GM12875 (cell line): ENCODE data around the gene DDHD1.

Experiments
- H3K4me3 ChIP-seq: one replicate; pipeline ENCODE4 v1.5.1; 2011; ENCODE audit warnings: low read depth, low read length, control low read depth
- TF ChIP-seq, protein P1 (sequence below): IDR thresholded peaks from 2 replicates; pipeline ENCODE4 v1.5.1; 2011; ENCODE audit warnings: low read depth, mild to moderate bottlenecking, control low read depth, inconsistent platforms, low read length, moderate library complexity, borderline replicate concordance; ENCODE audit not compliant: insufficient read depth

DDHD1 gene

DNA sequence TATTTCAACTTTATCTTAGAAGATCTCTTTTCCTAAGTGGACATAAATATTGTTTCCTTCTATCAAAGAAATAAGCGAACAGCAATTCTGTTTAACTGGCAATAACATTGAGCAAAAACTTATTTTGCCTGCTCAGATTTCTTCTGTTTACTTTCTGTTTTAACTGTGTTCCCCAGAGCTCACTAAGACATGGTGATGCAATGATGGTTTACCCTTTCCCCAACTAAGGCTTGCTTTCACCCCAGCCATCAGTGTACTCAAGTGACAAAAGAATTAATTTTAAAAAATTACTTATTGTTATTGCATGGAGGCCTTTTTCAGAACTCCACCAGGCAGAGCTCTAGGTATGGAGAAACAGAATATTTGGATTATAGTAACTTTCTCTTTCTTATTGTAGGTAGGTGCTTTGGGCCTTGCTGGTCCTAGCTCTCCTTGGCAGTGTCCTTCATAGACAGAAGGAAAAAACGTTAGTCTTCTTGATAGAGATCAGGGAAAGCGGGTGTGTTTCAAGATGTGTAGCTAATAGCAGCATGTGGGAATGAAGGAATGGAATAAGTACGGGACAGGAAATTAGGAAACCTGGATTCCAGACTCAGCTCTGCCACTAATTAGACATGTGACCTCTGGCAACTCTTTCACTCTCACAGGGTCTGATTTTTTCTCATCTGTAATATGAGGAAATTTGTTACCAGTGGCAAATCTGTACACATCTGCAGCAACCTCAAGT, 14.6 kb upstream of the DDHD1 start:
- H3K4me3 ChIP-seq, result no peak overlapping the region

DNA sequence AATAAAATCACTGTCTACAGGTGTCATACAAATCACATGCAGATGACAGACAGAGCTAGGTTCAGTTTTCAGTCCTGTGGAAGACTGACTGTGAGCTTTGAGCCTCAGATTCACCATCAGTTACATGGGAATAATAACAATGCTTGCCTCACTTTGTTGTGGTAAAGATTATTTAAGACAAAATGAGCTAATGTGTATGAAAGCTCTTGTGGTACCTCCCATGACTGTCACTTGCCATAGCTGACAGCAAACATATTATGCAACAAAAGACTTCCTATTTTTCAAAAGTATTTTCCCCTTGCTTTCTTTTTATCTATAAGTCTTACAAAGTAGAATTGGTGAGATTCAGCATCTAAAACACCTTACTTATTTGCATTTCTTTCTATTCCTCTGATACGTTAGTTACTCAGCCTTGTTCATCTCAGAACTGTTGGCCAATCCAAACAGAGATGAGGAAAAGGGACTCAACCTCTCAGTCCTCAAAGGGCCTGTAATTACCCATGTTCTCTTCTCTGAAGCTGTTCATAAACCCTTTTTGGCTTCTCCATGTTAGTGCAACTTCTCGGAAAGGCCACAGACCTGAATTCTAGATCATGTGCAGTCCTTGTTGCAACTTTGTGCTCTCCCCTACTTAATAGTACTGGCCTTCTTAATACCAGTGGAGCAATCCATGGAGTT, 8.8 kb upstream of the DDHD1 start:
- TF ChIP-seq, protein P1, sequence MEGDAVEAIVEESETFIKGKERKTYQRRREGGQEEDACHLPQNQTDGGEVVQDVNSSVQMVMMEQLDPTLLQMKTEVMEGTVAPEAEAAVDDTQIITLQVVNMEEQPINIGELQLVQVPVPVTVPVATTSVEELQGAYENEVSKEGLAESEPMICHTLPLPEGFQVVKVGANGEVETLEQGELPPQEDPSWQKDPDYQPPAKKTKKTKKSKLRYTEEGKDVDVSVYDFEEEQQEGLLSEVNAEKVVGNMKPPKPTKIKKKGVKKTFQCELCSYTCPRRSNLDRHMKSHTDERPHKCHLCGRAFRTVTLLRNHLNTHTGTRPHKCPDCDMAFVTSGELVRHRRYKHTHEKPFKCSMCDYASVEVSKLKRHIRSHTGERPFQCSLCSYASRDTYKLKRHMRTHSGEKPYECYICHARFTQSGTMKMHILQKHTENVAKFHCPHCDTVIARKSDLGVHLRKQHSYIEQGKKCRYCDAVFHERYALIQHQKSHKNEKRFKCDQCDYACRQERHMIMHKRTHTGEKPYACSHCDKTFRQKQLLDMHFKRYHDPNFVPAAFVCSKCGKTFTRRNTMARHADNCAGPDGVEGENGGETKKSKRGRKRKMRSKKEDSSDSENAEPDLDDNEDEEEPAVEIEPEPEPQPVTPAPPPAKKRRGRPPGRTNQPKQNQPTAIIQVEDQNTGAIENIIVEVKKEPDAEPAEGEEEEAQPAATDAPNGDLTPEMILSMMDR, result no peak
- H3K4me3 ChIP-seq, result no peak overlapping the region

More for the DNA sequence above, 14.6 kb upstream of the DDHD1 start:
- TF ChIP-seq, protein P1, result no peak

DNA sequence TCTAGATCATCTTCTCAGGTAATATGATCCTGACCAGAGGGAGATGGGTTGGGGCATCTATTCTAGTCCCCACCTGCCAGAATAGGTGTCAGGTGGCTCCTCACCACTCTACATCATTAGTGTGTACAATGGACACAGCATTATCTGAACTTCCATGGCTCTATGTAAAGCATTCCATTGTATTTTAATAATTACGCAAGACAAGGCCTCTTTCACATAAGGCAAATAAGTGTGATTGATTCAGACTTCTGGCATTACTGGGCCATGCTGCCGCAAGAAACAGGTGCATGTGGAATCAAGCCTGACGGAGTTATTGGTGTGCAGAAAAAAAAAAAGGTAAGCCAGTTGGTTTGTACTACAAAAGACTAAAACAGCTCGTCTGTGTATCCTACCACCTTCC, 3.1 kb upstream of the DDHD1 start:
- TF ChIP-seq, protein P1, result no peak
- H3K4me3 ChIP-seq, result no peak overlapping the region

DNA sequence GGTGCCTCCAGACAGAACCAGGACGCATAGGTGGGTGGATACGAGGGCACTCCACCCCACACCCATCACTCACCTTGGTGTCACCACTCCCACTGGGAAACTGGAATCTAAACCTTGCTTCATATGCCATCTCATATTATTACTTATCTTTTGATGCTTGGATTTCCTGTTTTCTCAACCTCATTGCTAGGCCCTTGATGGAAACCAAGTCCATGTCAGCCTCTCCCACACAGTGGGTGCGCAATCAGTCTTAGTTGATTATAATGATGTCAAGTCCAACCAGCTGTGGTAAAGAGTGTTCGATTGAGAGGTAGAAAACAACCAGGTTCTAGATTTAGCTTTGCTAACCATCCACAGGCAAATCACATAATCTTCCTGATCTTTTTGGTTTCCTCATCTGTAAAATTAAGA, 584 bp upstream of the DDHD1 start:
- H3K4me3 ChIP-seq, result peak overlapping the region; percentile 49
- TF ChIP-seq, protein P1, result no peak

DNA sequence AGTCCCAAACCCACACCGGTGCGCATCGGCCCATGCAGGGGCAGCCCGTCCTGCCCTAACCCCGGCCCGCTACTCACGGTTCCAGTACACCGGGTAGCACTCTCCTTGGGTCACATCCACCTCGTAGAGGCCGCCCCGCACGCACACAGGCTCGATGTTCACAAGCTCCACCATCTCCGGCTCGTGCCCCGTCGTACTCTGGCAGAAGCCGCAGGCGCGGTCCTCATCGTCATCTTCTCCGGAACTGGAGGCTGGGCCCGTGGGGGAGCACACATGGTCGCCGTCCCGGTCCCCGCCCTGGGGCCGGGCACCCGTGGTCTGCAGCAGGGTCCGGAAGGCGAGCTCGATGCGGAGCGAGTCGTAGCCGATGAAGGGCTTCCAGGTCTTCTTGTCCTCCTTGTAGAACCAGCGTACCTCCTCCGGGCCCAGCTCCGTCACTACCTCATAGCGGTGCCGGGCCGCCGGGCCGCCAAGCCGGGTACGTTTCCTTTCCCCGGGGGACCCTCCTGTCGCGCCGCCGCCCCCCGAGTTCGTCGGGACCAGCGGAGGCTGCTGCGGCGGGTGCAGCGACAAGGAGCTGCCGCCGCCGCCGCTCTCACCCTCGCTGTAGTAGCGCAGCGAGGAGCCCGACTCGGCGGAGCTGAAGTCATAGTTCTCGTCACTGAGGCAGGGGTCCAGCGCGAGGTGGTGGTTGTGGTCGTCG, 788 bp downstream of the DDHD1 start:
- peak overlapping the region; percentile 96 for H3K4me3 ChIP-seq
- TF ChIP-seq, protein P1, result no peak

DNA sequence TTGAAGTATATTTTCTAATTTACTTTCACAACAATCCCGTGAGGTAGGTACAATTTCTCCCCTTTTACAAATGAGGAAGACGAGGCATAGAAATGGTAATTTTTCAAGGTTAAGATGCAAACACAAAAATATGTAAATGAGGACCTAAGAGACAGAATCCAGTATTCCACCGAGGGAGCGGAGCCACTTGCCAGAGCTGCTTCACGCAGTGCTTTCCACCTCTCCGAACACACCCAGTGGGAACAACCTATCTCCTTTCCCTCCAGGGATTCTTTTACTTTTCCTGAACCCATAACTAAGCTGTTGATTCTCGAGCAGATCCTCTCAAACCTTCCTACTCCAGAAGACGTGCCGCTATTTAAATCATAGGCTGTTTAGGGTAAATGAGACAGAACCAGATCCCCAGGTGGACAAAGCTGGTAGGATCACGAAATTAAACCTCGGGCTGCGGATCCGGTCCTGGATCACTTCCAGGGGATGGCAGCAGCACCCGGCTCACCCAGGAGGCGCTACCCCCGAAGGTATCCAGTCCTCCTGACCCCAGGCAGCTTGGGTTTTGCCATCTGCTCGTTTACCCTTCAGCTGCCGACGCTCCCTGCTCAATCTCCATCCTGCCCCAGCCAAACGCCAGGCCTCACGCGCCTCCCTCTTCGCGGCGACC, 1.5 kb downstream of the DDHD1 start:
- peak overlapping the region; percentile 96 for H3K4me3 ChIP-seq
- TF ChIP-seq, protein P1, result no peak
